Testis (tissue), 3 donors: ENCODE data around the gene PTDSS2. TPM values are rescaled to one million over a fixed set of nuclear protein-coding genes. Genes with fewer than 3 reads are reported as not detected.

ENCODE experiments used
- DNase-seq: peaks from one replicate; pipeline ENCODE4 v3.0.0-alpha.2; 2019
- H3K27ac ChIP-seq, 2 donors: fragments of 200-600 bp; sonication (generic); one replicate each; pipeline ENCODE4 v1.5.1; 2019
- H3K27me3 ChIP-seq: fragments of 200-600 bp; sonication (generic); one replicate; pipeline ENCODE4 v1.5.1; 2019
- H3K36me3 ChIP-seq: fragments of 200-600 bp; sonication (generic); one replicate; pipeline ENCODE4 v1.5.1; 2017; ENCODE audit warnings: low read depth; ENCODE audit errors: missing control alignments
- H3K4me1 ChIP-seq: fragments of 200-600 bp; sonication (generic); one replicate; pipeline ENCODE4 v1.5.1; 2019
- H3K4me3 ChIP-seq, 2 donors: fragments of 200-600 bp; sonication (generic); one replicate each; pipeline ENCODE4 v1.5.1; 2017 to 2019
- H3K9me3 ChIP-seq: fragments of 200-600 bp; sonication (generic); one replicate; pipeline ENCODE4 v1.5.1; 2017
- POLR2A ChIP-seq: fragments of 450-650 bp; IDR thresholded peaks from one replicate; pipeline ENCODE4 v1.6.1; 2017; ENCODE audit warnings: antibody characterized with exemption, mild to moderate bottlenecking, moderate library complexity
- WGBS, 2 donors: methylation state at CpG; one replicate each; pipeline ENCODE4 v1.1.5; 2018; 5-methylcytosine and 5-hydroxymethylcytosine counted together
- intact Hi-C: fragments of 100-400 bp; cut with DNase I; formaldehyde crosslinking; loops from one replicate; pipeline ENCODE4 v1.15.1; 2023; ENCODE audit warnings: low total_unique reads
- polyA plus RNA-seq: library from polyadenylated mRNA; stranded (reverse); fragments of 350-450 nt; fragmentation: Illumina TruSeq; extraction: RNeasy Lipid Tissue Mini Kit (QIAGEN cat#74804); gene quantifications from one replicate; pipeline ENCODE4 v1.2.3, GENCODE V29; 2014; ENCODE audit warnings: low read depth, low replicate concordance; ENCODE audit not compliant: insufficient read depth
- total RNA-seq, 2 donors: library from RNA; depleted of rRNA; stranded (reverse); fragments of >200 nt; gene quantifications; one replicate each; pipeline ENCODE4 v1.2.3, GENCODE V29; 2016
- TF ChIP-seq, protein P1 (sequence below), 3 experiments: fragments of 450-650 bp in 2 of 3; fragments of 200-600 bp in 1 of 3; sonication (generic) in 1 of 3; IDR thresholded peaks; one replicate each; pipeline ENCODE4 v1.5.1; 2016 to 2019; ENCODE audit warnings: antibody characterized with exemption in 3 of 3, mild to moderate bottlenecking in 2 of 3, moderate library complexity in 1 of 3

The PTDSS2 gene
- total and polyA plus RNA-seq, 3 donors from 2014 or later = 107 to 160 (median 116) TPM

DNA sequence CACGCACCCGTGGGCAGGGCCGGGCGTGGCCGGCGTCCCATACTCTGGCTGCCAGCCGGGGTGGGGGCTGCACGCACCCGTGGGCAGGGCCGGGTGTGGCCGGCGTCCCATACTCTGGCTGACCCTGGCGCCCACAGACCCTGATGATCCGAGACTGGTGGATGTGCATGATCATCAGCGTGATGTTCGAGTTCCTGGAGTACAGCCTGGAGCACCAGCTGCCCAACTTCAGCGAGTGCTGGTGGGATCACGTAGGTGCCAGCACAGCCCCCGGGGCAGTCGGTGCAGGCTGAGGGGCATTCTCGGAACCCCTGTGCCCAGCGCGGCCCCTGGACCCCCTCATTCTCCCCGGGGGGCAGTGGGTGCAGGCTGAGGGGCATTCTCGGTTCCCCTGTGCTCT is 38.0 kb downstream of the PTDSS2 start:
- TF ChIP-seq POLR2A = no peak
- TF ChIP-seq, protein P1, sequence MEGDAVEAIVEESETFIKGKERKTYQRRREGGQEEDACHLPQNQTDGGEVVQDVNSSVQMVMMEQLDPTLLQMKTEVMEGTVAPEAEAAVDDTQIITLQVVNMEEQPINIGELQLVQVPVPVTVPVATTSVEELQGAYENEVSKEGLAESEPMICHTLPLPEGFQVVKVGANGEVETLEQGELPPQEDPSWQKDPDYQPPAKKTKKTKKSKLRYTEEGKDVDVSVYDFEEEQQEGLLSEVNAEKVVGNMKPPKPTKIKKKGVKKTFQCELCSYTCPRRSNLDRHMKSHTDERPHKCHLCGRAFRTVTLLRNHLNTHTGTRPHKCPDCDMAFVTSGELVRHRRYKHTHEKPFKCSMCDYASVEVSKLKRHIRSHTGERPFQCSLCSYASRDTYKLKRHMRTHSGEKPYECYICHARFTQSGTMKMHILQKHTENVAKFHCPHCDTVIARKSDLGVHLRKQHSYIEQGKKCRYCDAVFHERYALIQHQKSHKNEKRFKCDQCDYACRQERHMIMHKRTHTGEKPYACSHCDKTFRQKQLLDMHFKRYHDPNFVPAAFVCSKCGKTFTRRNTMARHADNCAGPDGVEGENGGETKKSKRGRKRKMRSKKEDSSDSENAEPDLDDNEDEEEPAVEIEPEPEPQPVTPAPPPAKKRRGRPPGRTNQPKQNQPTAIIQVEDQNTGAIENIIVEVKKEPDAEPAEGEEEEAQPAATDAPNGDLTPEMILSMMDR (IDR thresholded peaks at IDR 0.05) = no peak
- Histone ChIP-seq H3K9me3 (no peaks in the 10 kb centered on the region), H3K36me3 (no peaks in the 10 kb centered on the region), H3K27ac (no peak overlapping the region), H3K4me3 (no peak overlapping the region), H3K4me1 (no peaks in the 10 kb centered on the region), H3K27me3 (no peaks in the 10 kb centered on the region)
- intact Hi-C loops = no loop called here
- DNase-seq = no peak
- WGBS, 2 donors = 90% methylated on average over 22 of the region's 25 CpGs; no CpG with 5 or more reads in 1 of the 2 donors

DNA sequence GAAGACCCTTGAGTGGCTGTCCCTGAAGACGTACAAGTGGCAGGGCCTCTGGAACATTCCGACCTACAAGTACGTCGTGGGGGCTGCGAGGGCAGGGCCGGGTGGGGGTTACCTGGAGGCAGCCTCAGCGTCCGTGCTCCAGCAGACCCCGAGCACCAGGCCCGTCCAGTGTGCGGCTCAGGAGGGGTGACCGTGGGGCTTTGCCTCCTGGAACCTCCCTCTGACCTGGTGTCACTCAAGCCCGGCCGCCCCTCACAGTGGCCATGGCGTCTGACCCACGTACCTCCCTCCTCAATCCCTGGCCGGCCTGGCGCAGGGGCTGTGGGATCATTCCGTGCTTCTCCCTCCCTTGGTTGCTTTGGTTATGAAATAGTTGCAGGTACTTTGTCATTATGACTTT is 38.5 kb downstream of the PTDSS2 start:
- no peak overlapping the region for H3K27ac ChIP-seq
- intact Hi-C loops = no loop called here
- H3K4me1 ChIP-seq = no peaks in the 10 kb centered on the region
- no peaks in the 10 kb centered on the region for H3K36me3 ChIP-seq
- no peaks in the 10 kb centered on the region for H3K9me3 ChIP-seq
- DNase-seq = no peak
- TF ChIP-seq, protein P1 (IDR thresholded peaks at IDR 0.05) = no peak
- TF ChIP-seq POLR2A = no peak
- no peaks in the 10 kb centered on the region for H3K27me3 ChIP-seq
- H3K4me3 ChIP-seq = no peak overlapping the region
- WGBS, 2 donors = 90 to 92% methylated on average over 9 to 19 of the region's 19 CpGs

DNA sequence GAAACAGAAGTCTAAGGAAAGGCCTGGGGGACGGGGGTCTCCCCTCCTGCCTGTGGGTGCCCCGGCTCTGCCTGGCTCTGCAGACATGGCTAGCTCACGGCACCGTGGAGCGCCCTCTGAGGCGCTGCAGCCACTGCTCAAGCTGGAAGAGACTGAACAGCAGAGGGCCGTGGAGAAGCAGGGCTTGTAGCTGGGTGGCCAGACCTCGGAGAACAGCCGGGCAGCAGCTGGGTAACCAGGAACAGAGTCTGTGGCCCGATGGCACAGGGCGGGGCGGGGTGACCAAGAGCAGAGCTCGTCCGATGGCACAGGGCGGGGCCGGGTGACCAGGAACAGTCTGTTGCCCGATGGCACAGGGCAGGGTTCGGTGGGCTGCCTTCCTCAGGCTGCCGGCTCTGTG is 38.9 kb downstream of the PTDSS2 start:
- intact Hi-C loops = no loop called here
- H3K4me3 ChIP-seq = no peak overlapping the region
- H3K27me3 ChIP-seq = no peaks in the 10 kb centered on the region
- WGBS, 2 donors = 87 to 97% methylated on average over 11 to 18 of the region's 19 CpGs
- no peaks in the 10 kb centered on the region for H3K36me3 ChIP-seq
- H3K4me1 ChIP-seq = no peaks in the 10 kb centered on the region
- DNase-seq = no peak
- no peak for TF ChIP-seq POLR2A
- TF ChIP-seq, protein P1 (IDR thresholded peaks at IDR 0.05) = no peak
- H3K9me3 ChIP-seq = no peaks in the 10 kb centered on the region
- H3K27ac ChIP-seq = no peak overlapping the region

DNA sequence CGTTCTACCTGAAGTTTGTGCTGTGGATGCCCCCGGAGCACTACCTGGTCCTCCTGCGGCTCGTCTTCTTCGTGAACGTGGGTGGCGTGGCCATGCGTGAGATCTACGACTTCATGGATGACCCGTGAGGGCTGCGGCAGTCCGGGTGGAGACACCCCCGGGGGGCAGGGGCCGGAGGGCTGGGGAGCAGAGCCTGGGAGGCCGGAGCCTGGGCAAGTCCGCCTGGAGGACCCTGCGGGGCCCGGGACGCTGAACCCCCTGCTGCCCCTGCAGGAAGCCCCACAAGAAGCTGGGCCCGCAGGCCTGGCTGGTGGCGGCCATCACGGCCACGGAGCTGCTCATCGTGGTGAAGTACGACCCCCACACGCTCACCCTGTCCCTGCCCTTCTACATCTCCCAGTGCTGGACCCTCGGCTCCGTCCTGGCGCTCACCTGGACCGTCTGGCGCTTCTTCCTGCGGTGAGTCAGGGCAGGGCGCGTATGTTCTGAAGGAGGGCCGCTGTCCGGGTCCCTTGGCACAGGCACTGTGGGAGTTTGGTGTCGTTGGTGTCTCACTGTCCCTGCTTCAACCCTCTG is 39.6 kb downstream of the PTDSS2 start:
- Histone ChIP-seq H3K27me3 (no peaks in the 10 kb centered on the region), H3K4me3 (no peak overlapping the region), H3K9me3 (no peaks in the 10 kb centered on the region), H3K4me1 (no peaks in the 10 kb centered on the region), H3K36me3 (no peaks in the 10 kb centered on the region), H3K27ac (no peak overlapping the region)
- DNase-seq = no peak
- TF ChIP-seq, protein P1 (IDR thresholded peaks at IDR 0.05) = no peak
- no peak for TF ChIP-seq POLR2A
- intact Hi-C loops = no loop called here
- 92 to 93% methylated on average over 14 to 37 of the region's 37 CpGs for WGBS, 2 donors

DNA sequence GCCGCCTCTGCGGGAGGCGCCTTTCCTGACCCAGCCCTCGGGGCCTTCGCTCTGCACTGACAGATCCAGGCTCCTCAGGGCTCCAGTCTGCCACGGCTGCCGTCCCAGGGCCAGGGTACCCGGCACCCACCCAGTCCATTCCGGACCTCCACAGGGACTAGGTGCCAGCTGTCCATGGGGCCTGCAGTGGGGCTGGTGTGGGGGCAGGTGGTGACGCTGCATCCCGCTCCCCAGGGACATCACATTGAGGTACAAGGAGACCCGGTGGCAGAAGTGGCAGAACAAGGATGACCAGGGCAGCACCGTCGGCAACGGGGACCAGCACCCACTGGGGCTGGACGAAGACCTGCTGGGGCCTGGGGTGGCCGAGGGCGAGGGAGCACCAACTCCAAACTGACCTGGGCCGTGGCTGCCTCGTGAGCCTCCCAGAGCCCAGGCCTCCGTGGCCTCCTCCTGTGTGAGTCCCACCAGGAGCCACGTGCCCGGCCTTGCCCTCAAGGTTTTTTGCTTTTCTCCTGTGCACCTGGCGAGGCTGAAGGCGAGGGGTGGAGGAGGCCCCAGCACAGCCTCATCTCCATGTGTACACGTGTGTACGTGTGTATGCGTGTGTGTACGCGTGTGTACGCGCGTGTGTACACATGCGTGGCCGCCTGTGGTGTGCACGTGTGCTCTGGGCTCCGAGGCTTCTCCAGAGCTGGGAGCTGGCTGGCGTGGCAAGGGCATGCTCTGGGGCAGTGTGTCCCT is 40.3 kb downstream of the PTDSS2 start:
- intact Hi-C loops = no loop called here
- H3K36me3 ChIP-seq = no peaks in the 10 kb centered on the region
- WGBS, 2 donors = 85 to 90% methylated on average over 21 to 38 of the region's 38 CpGs

More for the DNA sequence above, 40.3 kb downstream of the PTDSS2 start:
- Histone ChIP-seq H3K9me3 (no peaks in the 10 kb centered on the region), H3K4me1 (no peaks in the 10 kb centered on the region), H3K4me3 (no peak overlapping the region), H3K27me3 (no peaks in the 10 kb centered on the region), H3K27ac (no peak overlapping the region)
- DNase-seq = no peak
- no peak for TF ChIP-seq POLR2A
- TF ChIP-seq, protein P1 (IDR thresholded peaks at IDR 0.05) = no peak
